Measurements from ENCODE around the gene LRRC17.
"Not testable (repeated sequence)": the region's sequence is repeated elsewhere in the genome, so short reads cannot be mapped to it uniquely, and the experiment has no call there.

LRRC17 gene

DNA sequence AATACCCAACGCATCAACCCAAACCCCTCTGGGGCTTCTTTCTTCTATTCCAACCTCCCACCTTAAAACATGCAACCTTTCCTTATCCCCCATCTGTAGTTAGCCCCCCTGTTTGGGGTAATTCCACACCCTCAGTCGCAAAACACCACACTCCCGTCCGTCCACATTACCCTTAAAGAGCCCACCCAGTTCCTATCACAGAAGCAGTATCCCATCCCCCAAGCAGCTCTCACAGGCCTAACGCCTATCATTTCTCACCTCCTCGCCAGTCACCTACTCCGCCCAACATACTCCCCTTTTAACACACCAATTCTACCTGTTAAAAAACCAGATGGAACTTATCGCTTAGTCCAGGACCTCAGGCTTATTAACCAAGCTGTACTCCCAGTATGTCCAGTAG, 63.7 kb downstream of the LRRC17 start:
- peaks cover 7% of the 10 kb centered on the region for H3K27me3 Mint-ChIP-seq
- H3K27ac Mint-ChIP-seq: no peak overlapping the region
- ATAC-seq (ENCODE audit: low read depth): no peak
- DNase-seq (ENCODE audit: low spot score in 2 of 2): no peak
- peaks cover 1% of the 10 kb centered on the region for H3K36me3 Mint-ChIP-seq
- H3K9me3 Mint-ChIP-seq: peaks cover 3% of the 10 kb centered on the region
- no peaks in the 10 kb centered on the region for H3K4me1 Mint-ChIP-seq
- no peak overlapping the region for H3K4me3 Mint-ChIP-seq

DNA sequence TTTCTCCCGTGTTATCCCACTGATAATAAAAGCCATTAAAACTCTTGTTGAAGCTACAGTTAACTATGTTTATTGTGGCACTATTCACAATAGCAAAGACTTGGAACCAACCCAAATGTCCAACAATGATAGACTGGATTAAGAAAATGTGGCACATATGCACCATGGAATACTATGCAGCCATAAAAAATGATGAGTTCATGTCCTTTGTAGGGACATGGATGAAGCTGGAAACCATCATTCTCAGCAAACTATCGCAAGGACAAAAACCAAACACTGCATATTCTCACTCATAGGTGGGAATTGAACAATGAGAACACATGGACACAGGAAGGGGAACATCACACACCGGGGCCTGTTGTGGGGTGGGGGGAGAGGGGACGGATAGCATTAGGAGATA, 64.8 kb downstream of the LRRC17 start:
- not testable (repeated sequence) for ATAC-seq (ENCODE audit: low read depth); H3K27ac Mint-ChIP-seq; H3K4me3 Mint-ChIP-seq; H3K4me1 Mint-ChIP-seq; H3K27me3 Mint-ChIP-seq; H3K36me3 Mint-ChIP-seq; DNase-seq (ENCODE audit: low spot score in 2 of 2); H3K9me3 Mint-ChIP-seq

DNA sequence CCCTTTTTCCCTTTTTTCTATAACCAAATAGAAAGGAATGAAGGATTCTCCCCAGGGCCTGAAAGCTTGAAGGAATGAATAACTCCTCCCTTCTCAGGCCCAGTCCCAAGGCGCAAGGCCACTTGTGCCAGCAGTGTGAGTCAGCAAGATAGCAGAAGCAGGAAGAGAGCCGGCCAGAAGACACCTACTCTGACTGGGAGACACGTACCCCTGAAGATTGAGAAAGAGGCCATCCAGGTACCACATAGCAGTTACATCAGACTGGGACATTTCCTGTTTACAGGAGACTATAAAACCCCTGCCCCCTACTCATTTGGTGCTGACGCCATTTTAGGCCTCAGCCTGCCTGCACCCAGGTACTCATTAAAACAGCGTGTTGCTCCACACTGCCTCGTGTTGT, 65.5 kb downstream of the LRRC17 start:
- H3K4me1 Mint-ChIP-seq: no peaks in the 10 kb centered on the region
- no peak for DNase-seq (ENCODE audit: low spot score in 2 of 2)
- no peak for ATAC-seq (ENCODE audit: low read depth)
- H3K27me3 Mint-ChIP-seq: peaks cover 7% of the 10 kb centered on the region
- H3K9me3 Mint-ChIP-seq: peaks cover 3% of the 10 kb centered on the region
- peaks cover 3% of the 10 kb centered on the region for H3K36me3 Mint-ChIP-seq
- no peak overlapping the region for H3K4me3 Mint-ChIP-seq
- no peak overlapping the region for H3K27ac Mint-ChIP-seq

DNA sequence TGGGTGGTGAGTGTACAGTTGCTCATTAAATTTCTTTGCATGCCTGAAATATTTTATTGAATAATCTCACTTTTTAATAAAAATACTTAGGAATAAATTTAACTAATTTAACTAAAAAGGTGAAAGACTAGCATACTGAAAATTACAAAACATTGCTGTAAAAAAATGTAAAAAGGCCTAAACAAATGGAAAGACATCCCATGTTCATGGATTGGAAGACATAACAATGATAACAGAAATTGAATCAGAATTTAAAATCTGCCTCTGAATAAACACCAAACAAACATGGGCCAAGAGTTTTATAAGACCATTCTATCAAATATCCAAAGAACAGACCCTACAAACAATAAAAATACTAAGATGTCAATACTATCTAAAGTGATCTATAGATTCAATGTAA, 66.9 kb downstream of the LRRC17 start:
- Mint-ChIP-seq H3K27me3 (peaks cover 6% of the 10 kb centered on the region), H3K4me1 (no peaks in the 10 kb centered on the region), H3K36me3 (peaks cover 3% of the 10 kb centered on the region), H3K4me3 (no peak overlapping the region), H3K27ac (no peak overlapping the region), H3K9me3 (peaks cover 3% of the 10 kb centered on the region)
- no peak for DNase-seq (ENCODE audit: low spot score in 2 of 2)
- ATAC-seq (ENCODE audit: low read depth): no peak

- no peak for ATAC-seq (ENCODE audit: low read depth)
- Mint-ChIP-seq H3K36me3 (peaks cover 3% of the 10 kb centered on the region), H3K27ac (no peak overlapping the region)
Measured at GRCh38 chr7:102981451-102981850, 68.7 kb downstream of the LRRC17 start.

GRCh38 chr7:102982235-102982634, 69.4 kb downstream of the LRRC17 start:
- Mint-ChIP-seq H3K27me3 (no peaks in the 10 kb centered on the region), H3K36me3 (peaks cover 3% of the 10 kb centered on the region), H3K4me3 (no peak overlapping the region), H3K9me3 (peaks cover 3% of the 10 kb centered on the region), H3K27ac (no peak overlapping the region), H3K4me1 (no peaks in the 10 kb centered on the region)
- no peak for ATAC-seq (ENCODE audit: low read depth)
- no peak for DNase-seq (ENCODE audit: low spot score in 2 of 2)

More at GRCh38 chr7:102981451-102981850, 68.7 kb downstream of the LRRC17 start:
- peaks cover 3% of the 10 kb centered on the region for H3K9me3 Mint-ChIP-seq
- H3K4me1 Mint-ChIP-seq: no peaks in the 10 kb centered on the region
- H3K27me3 Mint-ChIP-seq: peaks cover 2% of the 10 kb centered on the region
- no peak for DNase-seq (ENCODE audit: low spot score in 2 of 2)
- H3K4me3 Mint-ChIP-seq: no peak overlapping the region

GRCh38 chr7:102983602-102984001, 70.8 kb downstream of the LRRC17 start:
- ATAC-seq (ENCODE audit: low read depth): no peak
- Mint-ChIP-seq H3K27ac (no peak overlapping the region), H3K36me3 (peaks cover 3% of the 10 kb centered on the region), H3K4me3 (no peak overlapping the region), H3K9me3 (peaks cover 3% of the 10 kb centered on the region), H3K4me1 (no peaks in the 10 kb centered on the region), H3K27me3 (no peaks in the 10 kb centered on the region)
- no peak for DNase-seq (ENCODE audit: low spot score in 2 of 2)

GRCh38 chr7:102985176-102985783, 72.5 kb downstream of the LRRC17 start:
- no peak for ATAC-seq (ENCODE audit: low read depth)
- H3K9me3 Mint-ChIP-seq: no peaks in the 10 kb centered on the region
- no peak for DNase-seq (ENCODE audit: low spot score in 2 of 2)

GRCh38 chr7:102988088-102988487, 75.3 kb downstream of the LRRC17 start:
- Mint-ChIP-seq H3K4me1 (peaks cover 6% of the 10 kb centered on the region), H3K4me3 (no peak overlapping the region), H3K36me3 (no peaks in the 10 kb centered on the region), H3K27me3 (no peaks in the 10 kb centered on the region), H3K27ac (no peak overlapping the region), H3K9me3 (no peaks in the 10 kb centered on the region)
- no peak for ATAC-seq (ENCODE audit: low read depth)
- no peak for DNase-seq (ENCODE audit: low spot score in 2 of 2)

More at GRCh38 chr7:102985176-102985783, 72.5 kb downstream of the LRRC17 start:
- H3K27me3 Mint-ChIP-seq: no peaks in the 10 kb centered on the region
- peaks cover 2% of the 10 kb centered on the region for H3K36me3 Mint-ChIP-seq
- no peak overlapping the region for H3K27ac Mint-ChIP-seq
- peaks cover 6% of the 10 kb centered on the region for H3K4me1 Mint-ChIP-seq
- no peak overlapping the region for H3K4me3 Mint-ChIP-seq

GRCh38 chr7:102988631-102989560, 76.1 kb downstream of the LRRC17 start:
- Mint-ChIP-seq H3K4me3 (no peak overlapping the region), H3K9me3 (no peaks in the 10 kb centered on the region)

DNA sequence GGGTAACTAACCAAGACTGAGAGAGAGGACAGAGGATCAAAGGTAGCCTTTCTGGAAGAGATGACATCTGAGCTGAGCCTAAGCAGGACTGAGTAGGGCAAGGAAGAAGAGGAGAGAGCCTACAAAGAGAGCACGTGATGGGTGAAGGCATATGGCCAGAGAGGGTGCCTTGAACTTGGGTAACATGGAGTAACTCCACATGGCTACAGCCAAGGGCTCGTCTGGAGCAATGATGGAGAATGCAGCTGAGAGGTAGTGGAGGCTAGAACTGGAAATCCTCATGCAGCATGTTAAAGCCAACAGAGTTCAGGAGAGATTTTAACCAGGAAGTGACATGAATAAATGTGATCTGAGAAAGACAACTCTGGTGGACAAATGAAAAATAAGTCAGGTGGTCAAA, 77.8 kb downstream of the LRRC17 start:
- no peak overlapping the region for H3K4me3 Mint-ChIP-seq
- no peaks in the 10 kb centered on the region for H3K27me3 Mint-ChIP-seq
- H3K9me3 Mint-ChIP-seq: no peaks in the 10 kb centered on the region
- H3K27ac Mint-ChIP-seq: no peak overlapping the region
- peaks cover 6% of the 10 kb centered on the region for H3K4me1 Mint-ChIP-seq
- no peak for DNase-seq (ENCODE audit: low spot score in 2 of 2)
- no peaks in the 10 kb centered on the region for H3K36me3 Mint-ChIP-seq
- ATAC-seq (ENCODE audit: low read depth): no peak

More at GRCh38 chr7:102988631-102989560, 76.1 kb downstream of the LRRC17 start:
- peaks cover 6% of the 10 kb centered on the region for H3K4me1 Mint-ChIP-seq
- no peaks in the 10 kb centered on the region for H3K36me3 Mint-ChIP-seq
- H3K27me3 Mint-ChIP-seq: no peaks in the 10 kb centered on the region
- no peak for ATAC-seq (ENCODE audit: low read depth)
- no peak for DNase-seq (ENCODE audit: low spot score in 2 of 2)
- H3K27ac Mint-ChIP-seq: no peak overlapping the region

DNA sequence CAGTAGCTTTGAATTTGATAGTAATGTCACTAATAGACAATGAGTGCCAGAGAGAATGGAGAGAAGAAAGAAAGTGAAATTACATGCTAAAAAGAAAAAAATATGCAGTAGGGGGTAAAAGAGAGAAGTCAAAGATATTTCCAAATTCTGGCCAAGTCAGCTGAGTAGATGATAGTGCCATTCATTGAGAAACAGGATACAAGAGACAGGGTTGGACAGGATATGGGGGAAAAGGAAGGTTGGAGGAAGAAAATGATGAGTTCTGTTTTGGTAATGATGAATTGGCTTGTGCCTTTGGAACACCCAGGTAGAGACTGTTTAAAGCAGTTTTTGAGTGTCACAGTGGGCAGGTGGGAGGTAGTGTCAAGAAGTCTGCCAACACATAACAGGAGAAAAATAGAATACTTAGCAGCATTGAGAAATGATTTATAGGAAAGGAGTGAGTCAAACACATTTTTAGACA, 78.3 kb downstream of the LRRC17 start:
- H3K4me3 Mint-ChIP-seq: no peak overlapping the region
- H3K4me1 Mint-ChIP-seq: peaks cover 6% of the 10 kb centered on the region
- H3K9me3 Mint-ChIP-seq: no peaks in the 10 kb centered on the region
- no peaks in the 10 kb centered on the region for H3K27me3 Mint-ChIP-seq
- ATAC-seq (ENCODE audit: low read depth) (no peak), DNase-seq (ENCODE audit: low spot score in 2 of 2) (no peak)
- no peaks in the 10 kb centered on the region for H3K36me3 Mint-ChIP-seq
- no peak overlapping the region for H3K27ac Mint-ChIP-seq

DNA sequence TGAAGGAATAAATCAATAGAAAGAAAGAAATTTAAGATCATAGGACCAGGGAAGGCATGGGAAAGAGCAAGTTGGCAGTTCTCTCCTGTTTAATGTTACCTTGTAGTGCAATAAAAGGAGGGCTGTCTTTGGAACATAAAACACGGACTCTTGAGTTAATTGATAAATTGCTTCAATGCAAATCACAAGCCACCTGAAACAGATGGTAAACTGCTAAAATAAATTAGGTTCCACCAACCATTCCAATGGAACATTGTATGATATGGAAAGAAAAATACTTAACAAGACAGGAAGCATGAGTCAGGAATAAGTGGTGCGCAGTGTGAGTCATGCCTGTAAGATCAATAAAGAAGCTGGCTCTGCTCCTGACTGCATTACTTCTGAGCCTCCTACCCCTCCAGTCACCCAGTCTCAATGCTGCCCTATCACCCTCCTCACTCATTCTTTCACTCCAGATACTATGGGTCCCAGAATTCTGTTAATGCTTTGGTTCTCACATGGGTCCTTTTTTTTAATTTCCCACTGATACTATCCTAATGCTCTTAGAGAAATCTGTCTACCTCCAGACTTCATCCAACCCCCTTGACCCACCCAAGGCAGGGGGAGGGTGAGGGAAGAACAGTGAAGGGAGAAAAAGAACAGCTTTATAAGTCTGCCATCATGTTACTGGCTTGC, 78.9 kb downstream of the LRRC17 start:
- Mint-ChIP-seq H3K27ac (no peak overlapping the region), H3K4me3 (no peak overlapping the region), H3K9me3 (no peaks in the 10 kb centered on the region), H3K27me3 (no peaks in the 10 kb centered on the region), H3K4me1 (peaks cover 6% of the 10 kb centered on the region), H3K36me3 (no peaks in the 10 kb centered on the region)
- ATAC-seq (ENCODE audit: low read depth): no peak
- no peak for DNase-seq (ENCODE audit: low spot score in 2 of 2)

DNA sequence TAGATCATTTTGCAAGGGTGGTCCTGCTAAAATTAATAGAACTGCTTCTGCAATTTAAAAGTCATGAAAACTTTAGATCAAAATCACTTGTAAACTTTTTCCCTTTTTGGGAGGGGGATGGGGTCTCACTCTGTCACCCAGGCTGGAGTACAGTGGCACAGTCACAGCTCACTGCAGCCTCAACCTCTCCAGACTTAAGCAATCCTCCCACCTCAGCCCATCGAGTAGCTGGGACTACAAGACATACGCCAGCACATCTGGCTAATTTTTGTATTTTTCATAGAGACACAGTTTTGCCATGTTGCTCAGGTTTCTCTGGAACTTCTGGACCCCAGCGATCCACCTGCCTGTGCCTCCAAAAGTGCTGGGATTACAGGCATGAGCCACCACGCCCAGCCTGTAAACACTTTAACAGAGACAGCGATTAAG, 79.7 kb downstream of the LRRC17 start:
- Mint-ChIP-seq H3K27ac (no peak overlapping the region), H3K4me3 (no peak overlapping the region), H3K27me3 (no peaks in the 10 kb centered on the region), H3K36me3 (no peaks in the 10 kb centered on the region), H3K9me3 (no peaks in the 10 kb centered on the region), H3K4me1 (peaks cover 6% of the 10 kb centered on the region)
- ATAC-seq (ENCODE audit: low read depth): no peak
- no peak for DNase-seq (ENCODE audit: low spot score in 2 of 2)

All from memory B cell (primary cell).